Caki2 (cell line): ENCODE measurements around the gene ERCC3. TPM values are rescaled to one million over a fixed set of nuclear protein-coding genes. Genes with fewer than 3 reads are reported as not detected.
"Not testable (repeated sequence)": the region's sequence is repeated elsewhere in the genome, so short reads cannot be mapped to it uniquely, and the experiment has no call there.

ENCODE experiments used
- DNase-seq: peaks from one replicate; pipeline ENCODE4 v3.0.0-alpha.2; 2015; ENCODE audit warnings: low read depth
- in situ Hi-C: cut with HindIII; loops from 2 replicates; pipeline ENCODE4 v1.10.0; 2016; ENCODE audit warnings: low sequenced_read_pairs, low pct_unique_long_range_greater_than_20kb, mixed read lengths
- total RNA-seq: library from RNA; depleted of rRNA; stranded (reverse); fragments of >200 nt; shearing (Covaris generic); gene quantifications from 2 replicates; pipeline ENCODE4 v1.2.3, GENCODE V29; 2014; ENCODE audit warnings: low replicate concordance

Gene ERCC3
- total RNA-seq, 1 experiment from 2014 or later = 49.6 TPM

- in situ Hi-C loops = no loop called here
- no peak for DNase-seq
Measured at GRCh38 chr2:127288274-127288673, 5.7 kb downstream of the ERCC3 start.

- in situ Hi-C loops = no loop called here
- DNase-seq = no peak
Measured at GRCh38 chr2:127283275-127283674, 10.7 kb downstream of the ERCC3 start.

- in situ Hi-C loops = no loop called here
Measured at GRCh38 chr2:127280693-127281092, 13.3 kb downstream of the ERCC3 start.

GRCh38 chr2:127279781-127280180, 14.2 kb downstream of the ERCC3 start:
- no peak for DNase-seq
- in situ Hi-C loops = no loop called here

More at GRCh38 chr2:127280693-127281092, 13.3 kb downstream of the ERCC3 start:
- DNase-seq = no peak

GRCh38 chr2:127278959-127279358, 15.0 kb downstream of the ERCC3 start:
- in situ Hi-C loops = no loop called here
- DNase-seq = no peak

GRCh38 chr2:127277028-127277427, 16.9 kb downstream of the ERCC3 start:
- DNase-seq = no peak
- in situ Hi-C loops = no loop called here

GRCh38 chr2:127275789-127276188, 18.2 kb downstream of the ERCC3 start:
- DNase-seq = no peak
- in situ Hi-C loops = no loop called here

- in situ Hi-C loops = no loop called here
- no peak for DNase-seq
Measured at GRCh38 chr2:127275356-127275755, 18.6 kb downstream of the ERCC3 start.

GRCh38 chr2:127270663-127271062, 23.3 kb downstream of the ERCC3 start:
- DNase-seq = no peak
- in situ Hi-C loops = no loop called here

- DNase-seq = no peak
- in situ Hi-C loops = no loop called here
Measured at GRCh38 chr2:127261804-127262406, 32.0 kb downstream of the ERCC3 start.

GRCh38 chr2:127259355-127259754, 34.6 kb downstream of the ERCC3 start:
- in situ Hi-C loops = no loop called here

GRCh38 chr2:127256866-127257265, 37.1 kb downstream of the ERCC3 start:
- in situ Hi-C loops = no loop called here
- no peak for DNase-seq

More at GRCh38 chr2:127259355-127259754, 34.6 kb downstream of the ERCC3 start:
- DNase-seq = no peak

GRCh38 chr2:127256381-127256780, 37.6 kb downstream of the ERCC3 start:
- no peak for DNase-seq
- in situ Hi-C loops = no loop called here

GRCh38 chr2:127255721-127256120, 38.2 kb downstream of the ERCC3 start:
- DNase-seq = no peak
- in situ Hi-C loops = no loop called here

- in situ Hi-C loops = no loop called here
- DNase-seq = no peak
Measured at GRCh38 chr2:127255146-127255545, 38.8 kb downstream of the ERCC3 start.

- in situ Hi-C loops = no loop called here
- DNase-seq = peak; percentile 3
Measured at GRCh38 chr2:127254386-127254981, 39.5 kb downstream of the ERCC3 start.

GRCh38 chr2:127241184-127241583, 52.8 kb downstream of the ERCC3 start:
- DNase-seq, in situ Hi-C loops: not testable (repeated sequence)

- in situ Hi-C loops = no loop called here
Measured at GRCh38 chr2:127239395-127239794, 54.5 kb downstream of the ERCC3 start.

GRCh38 chr2:127237768-127238167, 56.2 kb downstream of the ERCC3 start:
- in situ Hi-C loops, DNase-seq: not testable (repeated sequence)

More at GRCh38 chr2:127239395-127239794, 54.5 kb downstream of the ERCC3 start:
- DNase-seq = no peak

- no peak for DNase-seq
- in situ Hi-C loops = no loop called here
Measured at GRCh38 chr2:127235082-127235702, 58.8 kb downstream of the ERCC3 start.
